HEK293T (cell line): ENCODE measurements around the gene PGBD5.

Experiments used
- ELF4 ChIP-seq: fragments of 450-650 bp; IDR thresholded peaks from 2 replicates; pipeline ENCODE4 v1.6.1; 2017; ENCODE audit warnings: antibody characterized with exemption
- FOXA1 ChIP-seq: fragments of 450-650 bp; IDR thresholded peaks from 2 replicates; pipeline ENCODE4 v1.6.1; 2016; ENCODE audit warnings: mild to moderate bottlenecking
- FOXK2 ChIP-seq: fragments of 450-650 bp; IDR thresholded peaks from 2 replicates; pipeline ENCODE4 v1.6.1; 2016; ENCODE audit warnings: mild to moderate bottlenecking
- FOXM1 ChIP-seq: fragments of 450-650 bp; IDR thresholded peaks from 2 replicates; pipeline ENCODE4 v1.6.1; 2017; ENCODE audit warnings: mild to moderate bottlenecking, borderline replicate concordance
- NFRKB ChIP-seq: fragments of 450-650 bp; IDR thresholded peaks from 2 replicates; pipeline ENCODE4 v1.6.1; 2016; ENCODE audit warnings: mild to moderate bottlenecking, moderate library complexity
- PKNOX1 ChIP-seq: fragments of 450-650 bp; IDR thresholded peaks from 2 replicates; pipeline ENCODE4 v1.6.1; 2016
- SP1 ChIP-seq: fragments of 450-650 bp; IDR thresholded peaks from 2 replicates; pipeline ENCODE4 v1.6.1; 2017
- ZNF384 ChIP-seq: fragments of 450-650 bp; IDR thresholded peaks from 2 replicates; pipeline ENCODE4 v1.6.1; 2016

GRCh38 chr1:230286166-230286889 is 139.8 kb downstream of the PGBD5 start:
- no peak for TF ChIP-seq FOXK2
- TF ChIP-seq FOXM1 = no peak
- TF ChIP-seq ZNF384 = no peak
- TF ChIP-seq PKNOX1 = no peak
- TF ChIP-seq FOXA1 = no peak
- TF ChIP-seq ELF4 = no peak
- TF ChIP-seq NFRKB = no peak
- no peak for TF ChIP-seq SP1
